NCI-H1105 treated with DMSO at 0.1 percent for 48 hours (cell line): Measurements from ENCODE around the gene WDR27.
"Not testable (repeated sequence)": the region's sequence is repeated elsewhere in the genome, so short reads cannot be mapped to it uniquely, and the experiment has no call there.

Experiments used
- DNase-seq: peaks from one replicate; lab custom pipeline; 2025; lab: John Stamatoyannopoulos, UW

Gene WDR27

GRCh38 chr6:169709293-169709692 lies 7.5 kb upstream of the WDR27 start:
- DNase-seq = no peak

- no peak for DNase-seq
These were observed 5.9 kb upstream of the WDR27 start for GRCh38 chr6:169707772-169708171.

- DNase-seq = peak; percentile 76
These were observed 1.0 kb upstream of the WDR27 start for GRCh38 chr6:169702840-169703246.

GRCh38 chr6:169701311-169701953 lies 397 bp downstream of the WDR27 start:
- no peak for DNase-seq

GRCh38 chr6:169700296-169700695 lies 1.5 kb downstream of the WDR27 start:
- DNase-seq = no peak

GRCh38 chr6:169697115-169697514 lies 4.7 kb downstream of the WDR27 start:
- DNase-seq = not testable (repeated sequence)

GRCh38 chr6:169695131-169695530 lies 6.7 kb downstream of the WDR27 start:
- DNase-seq = no peak

GRCh38 chr6:169692516-169692915 lies 9.3 kb downstream of the WDR27 start:
- no peak for DNase-seq

GRCh38 chr6:169691260-169691659 lies 10.6 kb downstream of the WDR27 start:
- no peak for DNase-seq

GRCh38 chr6:169689287-169689686 lies 12.5 kb downstream of the WDR27 start:
- DNase-seq = no peak

GRCh38 chr6:169685860-169686259 lies 16.0 kb downstream of the WDR27 start:
- no peak for DNase-seq

GRCh38 chr6:169684056-169684455 lies 17.8 kb downstream of the WDR27 start:
- DNase-seq = no peak

- no peak for DNase-seq
These were observed 23.5 kb downstream of the WDR27 start for GRCh38 chr6:169678342-169678741.

GRCh38 chr6:169677096-169677495 lies 24.7 kb downstream of the WDR27 start:
- no peak for DNase-seq

- DNase-seq = no peak
These were observed 26.8 kb downstream of the WDR27 start for GRCh38 chr6:169675011-169675410.

GRCh38 chr6:169671563-169671962 lies 30.3 kb downstream of the WDR27 start:
- no peak for DNase-seq

- DNase-seq = no peak
These were observed 31.9 kb downstream of the WDR27 start for GRCh38 chr6:169669889-169670288.

GRCh38 chr6:169669147-169669546 lies 32.7 kb downstream of the WDR27 start:
- DNase-seq = no peak

- no peak for DNase-seq
These were observed 33.5 kb downstream of the WDR27 start for GRCh38 chr6:169668203-169668847.

GRCh38 chr6:169667716-169668115 lies 34.1 kb downstream of the WDR27 start:
- no peak for DNase-seq

GRCh38 chr6:169666441-169666840 lies 35.4 kb downstream of the WDR27 start:
- DNase-seq = peak; percentile 40

- peak; percentile 99 for DNase-seq
These were observed 36.5 kb downstream of the WDR27 start for GRCh38 chr6:169665289-169665688.

GRCh38 chr6:169664227-169664626 lies 37.6 kb downstream of the WDR27 start:
- no peak for DNase-seq

GRCh38 chr6:169663468-169663867 lies 38.4 kb downstream of the WDR27 start:
- DNase-seq = no peak
